ENCODE measurements around the gene SELENOO.

DNA sequence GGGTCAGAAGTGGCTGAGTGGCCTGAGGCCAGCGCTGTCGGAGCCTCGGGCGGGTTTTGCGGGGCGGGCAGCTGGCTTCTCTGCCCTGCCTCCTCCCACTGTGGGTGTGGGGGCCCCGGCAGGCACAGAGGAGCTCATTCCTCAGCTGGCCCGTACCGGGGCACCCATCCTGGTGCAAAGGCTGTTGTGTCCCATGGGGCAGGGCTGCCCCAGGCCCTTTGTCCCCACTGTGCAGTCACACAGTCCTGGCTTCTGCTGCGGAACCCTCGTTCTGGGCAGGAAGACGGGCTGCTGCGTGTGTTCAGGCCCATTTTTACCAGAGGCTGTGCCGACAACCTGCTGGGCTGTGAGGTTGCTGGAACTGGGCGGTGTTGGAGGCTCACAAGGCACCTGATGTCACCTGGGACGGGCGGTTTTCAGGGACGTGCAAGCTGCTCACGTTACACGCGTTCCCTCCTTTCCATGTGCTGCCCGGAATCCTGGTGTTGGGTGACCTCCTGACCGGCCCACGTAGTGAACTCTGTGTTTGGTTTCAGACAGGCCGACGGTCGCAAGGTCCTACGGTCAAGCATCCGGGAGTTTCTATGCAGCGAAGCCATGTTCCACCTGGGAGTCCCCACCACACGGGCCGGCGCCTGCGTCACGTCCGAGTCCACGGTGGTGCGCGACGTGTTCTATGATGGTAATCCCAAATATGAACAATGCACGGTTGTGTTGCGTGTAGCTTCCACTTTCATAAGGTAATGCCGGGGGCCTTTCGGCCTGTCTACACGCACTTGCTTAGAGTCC lies 5.2 kb downstream of the SELENOO start:
- TF ChIP-seq, protein P1, sequence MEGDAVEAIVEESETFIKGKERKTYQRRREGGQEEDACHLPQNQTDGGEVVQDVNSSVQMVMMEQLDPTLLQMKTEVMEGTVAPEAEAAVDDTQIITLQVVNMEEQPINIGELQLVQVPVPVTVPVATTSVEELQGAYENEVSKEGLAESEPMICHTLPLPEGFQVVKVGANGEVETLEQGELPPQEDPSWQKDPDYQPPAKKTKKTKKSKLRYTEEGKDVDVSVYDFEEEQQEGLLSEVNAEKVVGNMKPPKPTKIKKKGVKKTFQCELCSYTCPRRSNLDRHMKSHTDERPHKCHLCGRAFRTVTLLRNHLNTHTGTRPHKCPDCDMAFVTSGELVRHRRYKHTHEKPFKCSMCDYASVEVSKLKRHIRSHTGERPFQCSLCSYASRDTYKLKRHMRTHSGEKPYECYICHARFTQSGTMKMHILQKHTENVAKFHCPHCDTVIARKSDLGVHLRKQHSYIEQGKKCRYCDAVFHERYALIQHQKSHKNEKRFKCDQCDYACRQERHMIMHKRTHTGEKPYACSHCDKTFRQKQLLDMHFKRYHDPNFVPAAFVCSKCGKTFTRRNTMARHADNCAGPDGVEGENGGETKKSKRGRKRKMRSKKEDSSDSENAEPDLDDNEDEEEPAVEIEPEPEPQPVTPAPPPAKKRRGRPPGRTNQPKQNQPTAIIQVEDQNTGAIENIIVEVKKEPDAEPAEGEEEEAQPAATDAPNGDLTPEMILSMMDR (IDR thresholded peaks at IDR 0.05; ENCODE audit: low read depth, low read length), result no peak
- TF ChIP-seq MAX (IDR thresholded peaks at IDR 0.05; ENCODE audit: low read depth, low read length), result no peak
